Adrenal gland (tissue), 12 donors: ENCODE measurements around the gene HBB. TPM values are rescaled to one million over a fixed set of nuclear protein-coding genes. Genes with fewer than 3 reads are reported as not detected.

Source experiments
- DNase-seq, 7 donors: peaks; one replicate each; pipeline ENCODE4 v3.0.0-alpha.2; 2019 to 2020
- H3K27ac ChIP-seq, 5 donors: fragments of 200-600 bp; sonication (generic) in 4 of 5; 1 replicate in 3 of 5; 2 replicates in 2 of 5; pipeline versions ENCODE4 v1.5.1 to v1.8.0; 2016 to 2020; ENCODE audit warnings: mild to moderate bottlenecking in 1 of 5
- H3K27me3 ChIP-seq: fragments of 200-600 bp; 2 replicates; pipeline ENCODE4 v1.8.0; 2021
- H3K36me3 ChIP-seq, 2 donors: fragments of 200-600 bp; replicated peaks in 1 of 2; 1 replicate in 1 of 2; 2 replicates in 1 of 2; pipeline versions ENCODE4 v1.5.1 to v1.8.0; 2018 to 2022
- H3K4me1 ChIP-seq, 2 donors: fragments of 200-600 bp; replicated peaks in 1 of 2; 1 replicate in 1 of 2; 2 replicates in 1 of 2; pipeline versions ENCODE4 v1.5.1 to v1.8.0; 2018 to 2021
- H3K4me3 ChIP-seq, 4 donors: fragments of 200-600 bp; sonication (generic) in 3 of 4; one replicate each; pipeline ENCODE4 v1.5.1; 2016 to 2018
- H3K9me3 ChIP-seq, 3 donors: fragments of 200-600 bp; sonication (generic) in 1 of 3; replicated peaks in 1 of 3; 1 replicate in 2 of 3; 2 replicates in 1 of 3; pipeline versions ENCODE4 v1.5.1 to v1.8.0; 2016 to 2021
- POLR2A ChIP-seq, 2 donors: fragments of 450-650 bp; IDR thresholded peaks; one replicate each; pipeline ENCODE4 v1.6.1; 2017; ENCODE audit warnings: antibody characterized with exemption in 2 of 2, mild to moderate bottlenecking in 2 of 2, moderate library complexity in 1 of 2
- WGBS, 4 donors: extraction: QIAGEN DNeasy Blood & Tissue Kit in 2 of 4; methylation state at CpG; one replicate each; pipeline versions ENCODE4 v1.1.5 to v1.1.7; 2013 to 2017; 5-methylcytosine and 5-hydroxymethylcytosine counted together
- intact Hi-C, 2 donors: fragments of 100-400 bp; cut with DNase I; formaldehyde crosslinking; loops; one replicate each; pipeline versions ENCODE4 v1.14.1 to v1.15.0; 2022 to 2023
- polyA plus RNA-seq, 3 donors: library from polyadenylated mRNA; stranded (reverse); fragments of 200-250 nt in 2 of 3; fragments of 350-450 nt in 1 of 3; fragmentation: Illumina TruSeq in 1 of 3; extraction: RNeasy Lipid Tissue Mini Kit (QIAGEN cat#74804) in 1 of 3; gene quantifications; one replicate each; pipeline ENCODE4 v1.2.3, GENCODE V29; 2013 to 2014
- total RNA-seq, 9 donors: library from RNA; depleted of rRNA in 4 of 9; stranded (reverse); fragments of >200 nt in 4 of 9; fragments of 120-200 nt in 1 of 9; fragmentation: NEBNext Ultra II Directional in 1 of 9; extraction: Animal tissue kit (Norgen Biotek cat#: 25700) in 1 of 9; gene quantifications; one replicate each; pipeline versions ENCODE4 v1.1.0 to v1.2.4, GENCODE V29; 2013 to 2023
- TF ChIP-seq, protein P1 (sequence below), 6 experiments: fragments of 450-650 bp in 4 of 6; fragments of 200-600 bp in 2 of 6; sonication (generic) in 1 of 6; IDR thresholded peaks; 1 replicate in 5 of 6; 2 replicates in 1 of 6; pipeline versions ENCODE4 v1.5.1 to v1.8.0; 2016 to 2021; ENCODE audit warnings: antibody characterized with exemption in 6 of 6, mild to moderate bottlenecking in 2 of 6, moderate library complexity in 1 of 6
- donor health status: healthy with polysubstance abuse.
- donor health status: Bipolar disorder and iron deficiency.
- donor health status: DM: yes; HTN: yes; CAD: no.
- donor health status: DM: no; HTN: no; CAD: no.
- donor health status: DM: no; HTN: no; CAD: no.
- donor health status: DM: yes; HTN: yes; CAD: no.

The HBB gene
- total and polyA plus RNA-seq, 12 donors, result 1.1 to 794 (median 10.3) TPM

DNA sequence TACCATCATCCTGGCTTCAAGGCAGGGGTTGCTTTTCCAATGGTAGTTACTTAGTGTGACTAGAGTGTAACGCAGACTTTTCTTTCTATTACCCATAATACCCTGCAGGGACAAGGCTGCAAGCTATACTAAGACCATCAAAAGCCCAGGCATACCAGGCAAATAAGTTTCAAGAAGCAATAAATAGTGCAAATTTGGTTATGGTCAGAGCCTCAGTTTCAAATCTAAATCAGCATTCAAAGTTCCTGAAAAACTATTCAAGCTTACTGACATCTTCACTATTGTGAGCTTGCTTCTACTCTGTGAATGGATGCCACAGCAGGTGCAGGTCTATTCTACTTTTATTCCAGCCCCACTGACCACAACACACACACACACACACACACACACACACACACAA is 2.5 kb upstream of the HBB start:
- intact Hi-C loops, result no loop called here
- 80 to 93% (median 87%) methylated on average over 1 of the region's 1 CpG for WGBS, 4 donors
- Histone ChIP-seq H3K4me3 (no peak overlapping the region), H3K9me3 (no peaks in the 10 kb centered on the region), H3K27ac (no peak overlapping the region), H3K27me3 (no peaks in the 10 kb centered on the region), H3K4me1 (no peaks in the 10 kb centered on the region), H3K36me3 (no peaks in the 10 kb centered on the region)
- no peak for DNase-seq
- no peak for TF ChIP-seq POLR2A (IDR thresholded peaks at IDR 0.05)
- TF ChIP-seq, protein P1, sequence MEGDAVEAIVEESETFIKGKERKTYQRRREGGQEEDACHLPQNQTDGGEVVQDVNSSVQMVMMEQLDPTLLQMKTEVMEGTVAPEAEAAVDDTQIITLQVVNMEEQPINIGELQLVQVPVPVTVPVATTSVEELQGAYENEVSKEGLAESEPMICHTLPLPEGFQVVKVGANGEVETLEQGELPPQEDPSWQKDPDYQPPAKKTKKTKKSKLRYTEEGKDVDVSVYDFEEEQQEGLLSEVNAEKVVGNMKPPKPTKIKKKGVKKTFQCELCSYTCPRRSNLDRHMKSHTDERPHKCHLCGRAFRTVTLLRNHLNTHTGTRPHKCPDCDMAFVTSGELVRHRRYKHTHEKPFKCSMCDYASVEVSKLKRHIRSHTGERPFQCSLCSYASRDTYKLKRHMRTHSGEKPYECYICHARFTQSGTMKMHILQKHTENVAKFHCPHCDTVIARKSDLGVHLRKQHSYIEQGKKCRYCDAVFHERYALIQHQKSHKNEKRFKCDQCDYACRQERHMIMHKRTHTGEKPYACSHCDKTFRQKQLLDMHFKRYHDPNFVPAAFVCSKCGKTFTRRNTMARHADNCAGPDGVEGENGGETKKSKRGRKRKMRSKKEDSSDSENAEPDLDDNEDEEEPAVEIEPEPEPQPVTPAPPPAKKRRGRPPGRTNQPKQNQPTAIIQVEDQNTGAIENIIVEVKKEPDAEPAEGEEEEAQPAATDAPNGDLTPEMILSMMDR (IDR thresholded peaks at IDR 0.05), result no peak

DNA sequence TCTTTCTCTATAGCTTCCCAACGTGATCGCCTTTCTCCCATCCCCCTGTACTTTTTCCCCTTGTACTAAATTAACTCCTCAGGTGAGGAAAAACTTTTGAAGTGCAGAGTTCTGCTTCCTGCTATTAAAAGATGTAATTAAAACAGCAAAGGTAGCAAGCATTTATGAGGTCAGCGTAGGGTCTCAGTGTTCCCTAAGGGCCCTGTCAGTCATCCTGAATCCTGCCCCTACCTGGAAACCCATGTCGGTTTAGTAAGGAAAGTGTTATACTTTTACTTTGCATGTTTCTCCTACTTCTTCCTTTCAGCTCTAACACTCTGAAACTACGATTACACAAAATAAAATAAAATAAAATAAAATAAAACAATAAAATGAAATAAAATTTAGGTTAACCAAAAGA is 1.3 kb upstream of the HBB start:
- no peak for TF ChIP-seq POLR2A (IDR thresholded peaks at IDR 0.05)
- TF ChIP-seq, protein P1 (IDR thresholded peaks at IDR 0.05), result no peak
- intact Hi-C loops, result no loop called here
- Histone ChIP-seq H3K9me3 (no peaks in the 10 kb centered on the region), H3K4me1 (no peaks in the 10 kb centered on the region), H3K27ac (no peak overlapping the region), H3K27me3 (no peaks in the 10 kb centered on the region), H3K36me3 (no peaks in the 10 kb centered on the region), H3K4me3 (no peak overlapping the region)
- no peak for DNase-seq
- WGBS, 4 donors, result 53 to 72% (median 65%) methylated on average over 5 of the region's 5 CpGs

DNA sequence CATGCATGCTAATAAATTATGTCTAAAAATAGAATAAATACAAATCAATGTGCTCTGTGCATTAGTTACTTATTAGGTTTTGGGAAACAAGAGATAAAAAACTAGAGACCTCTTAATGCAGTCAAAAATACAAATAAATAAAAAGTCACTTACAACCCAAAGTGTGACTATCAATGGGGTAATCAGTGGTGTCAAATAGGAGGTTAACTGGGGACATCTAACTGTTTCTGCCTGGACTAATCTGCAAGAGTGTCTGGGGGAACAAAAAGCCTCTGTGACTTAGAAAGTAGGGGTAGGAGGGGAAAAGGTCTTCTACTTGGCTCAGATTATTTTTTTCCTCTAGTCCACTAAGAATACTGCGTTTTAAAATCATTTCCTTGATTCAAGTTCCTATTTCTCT is 810 bp upstream of the HBB start:
- Histone ChIP-seq H3K36me3 (no peaks in the 10 kb centered on the region), H3K4me1 (no peaks in the 10 kb centered on the region), H3K9me3 (no peaks in the 10 kb centered on the region), H3K27ac (no peak overlapping the region), H3K4me3 (no peak overlapping the region), H3K27me3 (no peaks in the 10 kb centered on the region)
- DNase-seq, result no peak
- intact Hi-C loops, result no loop called here
- 36 to 63% (median 44%) methylated on average over 1 of the region's 1 CpG for WGBS, 4 donors
- no peak for TF ChIP-seq POLR2A (IDR thresholded peaks at IDR 0.05)
- TF ChIP-seq, protein P1 (IDR thresholded peaks at IDR 0.05), result no peak

DNA sequence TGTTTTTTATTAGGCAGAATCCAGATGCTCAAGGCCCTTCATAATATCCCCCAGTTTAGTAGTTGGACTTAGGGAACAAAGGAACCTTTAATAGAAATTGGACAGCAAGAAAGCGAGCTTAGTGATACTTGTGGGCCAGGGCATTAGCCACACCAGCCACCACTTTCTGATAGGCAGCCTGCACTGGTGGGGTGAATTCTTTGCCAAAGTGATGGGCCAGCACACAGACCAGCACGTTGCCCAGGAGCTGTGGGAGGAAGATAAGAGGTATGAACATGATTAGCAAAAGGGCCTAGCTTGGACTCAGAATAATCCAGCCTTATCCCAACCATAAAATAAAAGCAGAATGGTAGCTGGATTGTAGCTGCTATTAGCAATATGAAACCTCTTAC is 1.4 kb downstream of the HBB start:
- DNase-seq, result no peak
- TF ChIP-seq POLR2A (IDR thresholded peaks at IDR 0.05), result no peak
- TF ChIP-seq, protein P1 (IDR thresholded peaks at IDR 0.05), result no peak
- Histone ChIP-seq H3K27me3 (no peaks in the 10 kb centered on the region), H3K9me3 (no peaks in the 10 kb centered on the region), H3K36me3 (no peaks in the 10 kb centered on the region), H3K27ac (no peak overlapping the region), H3K4me3 (no peak overlapping the region), H3K4me1 (no peaks in the 10 kb centered on the region)
- WGBS, 4 donors, result 59 to 65% (median 59%) methylated on average over 2 of the region's 2 CpGs
- intact Hi-C loops, result no loop called here
